ENCODE data around the gene GPR4.

Gene GPR4

GRCh38 chr19:45564131-45564780 is 37.8 kb downstream of the GPR4 start:
- TF ChIP-seq GATA2 (IDR thresholded peaks at IDR 0.05; ENCODE audit: low read depth, low read length) (no peak), GATA3 (IDR thresholded peaks at IDR 0.05; ENCODE audit: low read depth, low read length) (no peak)

GRCh38 chr19:45560686-45561085 is 41.3 kb downstream of the GPR4 start:
- TF ChIP-seq GATA3 (IDR thresholded peaks at IDR 0.05; ENCODE audit: low read depth, low read length) (no peak), GATA2 (IDR thresholded peaks at IDR 0.05; ENCODE audit: low read depth, low read length) (no peak)

GRCh38 chr19:45560038-45560437 is 42.0 kb downstream of the GPR4 start:
- no peak for TF ChIP-seq GATA3 (IDR thresholded peaks at IDR 0.05; ENCODE audit: low read depth, low read length)
- TF ChIP-seq GATA2 (IDR thresholded peaks at IDR 0.05; ENCODE audit: low read depth, low read length), result no peak

GRCh38 chr19:45558399-45558878 is 43.6 kb downstream of the GPR4 start:
- no peak for TF ChIP-seq GATA2 (IDR thresholded peaks at IDR 0.05; ENCODE audit: low read depth, low read length)
- no peak for TF ChIP-seq GATA3 (IDR thresholded peaks at IDR 0.05; ENCODE audit: low read depth, low read length)

- TF ChIP-seq GATA3 (IDR thresholded peaks at IDR 0.05; ENCODE audit: low read depth, low read length) (no peak), GATA2 (IDR thresholded peaks at IDR 0.05; ENCODE audit: low read depth, low read length) (no peak)
Measured at GRCh38 chr19:45556835-45557234, 45.2 kb downstream of the GPR4 start.

GRCh38 chr19:45554481-45554880 is 47.5 kb downstream of the GPR4 start:
- TF ChIP-seq GATA2 (IDR thresholded peaks at IDR 0.05; ENCODE audit: low read depth, low read length) (no peak), GATA3 (IDR thresholded peaks at IDR 0.05; ENCODE audit: low read depth, low read length) (no peak)

- no peak for TF ChIP-seq GATA2 (IDR thresholded peaks at IDR 0.05; ENCODE audit: low read depth, low read length)
- TF ChIP-seq GATA3 (IDR thresholded peaks at IDR 0.05; ENCODE audit: low read depth, low read length), result no peak
Measured at GRCh38 chr19:45553464-45553863, 48.5 kb downstream of the GPR4 start.

- no peak for TF ChIP-seq GATA2 (IDR thresholded peaks at IDR 0.05; ENCODE audit: low read depth, low read length)
- no peak for TF ChIP-seq GATA3 (IDR thresholded peaks at IDR 0.05; ENCODE audit: low read depth, low read length)
Measured at GRCh38 chr19:45547965-45548609, 53.9 kb downstream of the GPR4 start.

GRCh38 chr19:45547211-45547770 is 54.7 kb downstream of the GPR4 start:
- TF ChIP-seq GATA3 (IDR thresholded peaks at IDR 0.05; ENCODE audit: low read depth, low read length) (no peak), GATA2 (IDR thresholded peaks at IDR 0.05; ENCODE audit: low read depth, low read length) (no peak)

- TF ChIP-seq GATA3 (IDR thresholded peaks at IDR 0.05; ENCODE audit: low read depth, low read length), result no peak
- TF ChIP-seq GATA2 (IDR thresholded peaks at IDR 0.05; ENCODE audit: low read depth, low read length), result no peak
Measured at GRCh38 chr19:45542234-45542668, 59.8 kb downstream of the GPR4 start.

All from SH-SY5Y (cell line).